NT2/D1 (cell line): ENCODE measurements around the gene MAN1A1.

Experiments
- SUZ12 ChIP-seq: IDR thresholded peaks from 2 replicates; pipeline ENCODE4 v1.6.1; 2011; ENCODE audit not compliant: insufficient read length, insufficient read depth; ENCODE audit errors: extremely low read depth
- YY1 ChIP-seq: IDR thresholded peaks from 2 replicates; pipeline ENCODE4 v1.6.1; 2011; ENCODE audit not compliant: insufficient read length, insufficient read depth
- ZNF274 ChIP-seq: IDR thresholded peaks from 2 replicates; pipeline ENCODE4 v1.6.1; 2011; ENCODE audit warnings: mild to moderate bottlenecking, low read depth, low read length

- TF ChIP-seq ZNF274 = no peak
- TF ChIP-seq SUZ12 = no peak
- TF ChIP-seq YY1 = no peak
Observed at GRCh38 chr6:119207971-119208725, 141.4 kb downstream of the MAN1A1 start.
